GM19372 (cell line): ENCODE measurements around the gene CLNK.

Experiments
- ATAC-seq: cut with Tn5 transposase; IDR thresholded peaks from one replicate; pipeline ENCODE4 v1.9.1; 2021; ENCODE audit warnings: mild to moderate bottlenecking, low read depth, moderate library complexity; ENCODE audit not compliant: unreplicated experiment

The CLNK gene

DNA sequence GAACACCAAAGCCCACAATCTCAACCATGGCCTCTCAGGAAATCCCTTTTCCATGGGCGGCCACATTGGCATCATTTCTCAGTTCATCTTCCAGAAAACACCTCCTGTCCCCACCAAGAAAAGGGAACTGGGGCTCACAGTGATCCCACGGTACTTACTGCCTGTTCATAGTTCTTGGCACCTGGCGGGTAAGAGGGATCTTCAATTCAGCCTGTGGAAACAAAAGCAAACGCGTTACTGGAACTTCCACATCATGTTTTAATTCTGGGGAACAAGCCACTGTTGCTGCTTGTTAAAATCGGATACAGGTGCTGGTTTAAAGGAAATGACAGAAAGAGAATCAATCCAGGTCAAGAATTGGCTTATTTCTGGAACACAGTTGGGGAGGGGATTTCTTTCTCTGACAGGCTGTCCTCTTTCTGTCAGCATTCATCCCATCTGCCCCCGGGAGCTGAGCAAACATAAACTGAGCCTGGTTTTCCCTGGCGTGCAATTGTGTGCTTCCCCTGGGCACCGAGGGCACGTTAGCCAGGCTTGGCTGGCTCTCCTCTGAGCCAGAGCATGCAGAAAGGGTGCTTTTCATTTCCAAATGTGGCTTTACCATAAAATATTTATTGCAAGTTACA is 16.8 kb downstream of the CLNK start:
- ATAC-seq = no peak

DNA sequence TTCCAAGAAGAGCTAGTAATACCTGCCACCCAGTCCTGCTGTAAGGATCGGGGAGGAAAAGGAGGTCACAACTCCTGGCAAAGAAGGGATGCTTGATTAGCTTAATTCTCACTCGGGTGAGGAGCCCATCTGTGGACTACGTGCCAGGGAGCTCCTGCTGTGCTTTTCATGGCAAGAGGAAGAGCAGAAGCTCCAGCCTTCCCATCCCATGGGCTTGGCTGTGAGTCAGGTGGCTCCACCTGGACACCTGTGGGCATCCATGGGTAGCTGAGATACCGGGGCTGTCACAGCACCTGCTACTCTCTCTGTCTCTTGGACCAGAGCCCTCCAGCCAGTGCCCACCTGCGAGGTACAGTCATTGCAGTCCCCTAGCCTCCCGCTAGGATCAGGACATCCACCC is 18.0 kb downstream of the CLNK start:
- ATAC-seq = no peak

DNA sequence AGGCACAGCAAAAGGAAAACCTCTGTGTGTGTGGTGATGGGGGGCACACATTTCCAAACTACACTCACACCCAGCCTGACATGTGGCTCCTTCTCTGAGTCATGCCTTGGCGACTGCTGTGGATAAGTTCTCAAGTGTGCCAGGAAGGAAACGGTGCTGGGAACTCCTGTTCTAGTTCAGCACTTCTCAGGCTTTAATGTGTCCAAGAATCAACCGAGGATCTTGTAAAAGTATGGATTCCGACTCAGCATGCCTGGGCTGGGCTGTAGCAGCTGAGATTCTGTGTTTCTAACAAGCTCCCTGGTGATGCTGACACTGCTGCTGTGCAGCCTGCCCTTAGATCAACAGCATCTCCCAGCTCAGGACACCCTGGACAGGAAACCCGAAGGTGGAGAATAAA is 20.2 kb downstream of the CLNK start:
- no peak for ATAC-seq

DNA sequence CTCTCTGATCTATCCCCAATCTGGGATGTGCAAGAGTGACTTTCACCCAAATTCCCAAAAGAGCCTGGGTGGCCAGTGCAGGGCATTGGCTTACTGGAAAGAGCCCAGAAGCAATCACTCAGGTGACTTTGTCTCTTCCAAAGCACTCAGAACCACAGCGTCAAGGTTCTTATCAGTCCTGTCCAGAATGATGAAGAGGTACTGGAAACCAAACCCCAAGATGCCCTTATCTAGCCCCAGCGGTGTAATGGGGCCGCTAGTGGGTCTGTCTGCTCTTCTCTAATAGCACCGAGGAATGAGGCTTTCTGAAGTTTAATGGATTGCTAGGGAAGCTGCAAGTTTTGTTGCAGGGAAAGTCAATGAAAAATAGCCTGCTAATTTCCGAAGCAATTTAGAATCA is 21.6 kb downstream of the CLNK start:
- ATAC-seq = no peak

DNA sequence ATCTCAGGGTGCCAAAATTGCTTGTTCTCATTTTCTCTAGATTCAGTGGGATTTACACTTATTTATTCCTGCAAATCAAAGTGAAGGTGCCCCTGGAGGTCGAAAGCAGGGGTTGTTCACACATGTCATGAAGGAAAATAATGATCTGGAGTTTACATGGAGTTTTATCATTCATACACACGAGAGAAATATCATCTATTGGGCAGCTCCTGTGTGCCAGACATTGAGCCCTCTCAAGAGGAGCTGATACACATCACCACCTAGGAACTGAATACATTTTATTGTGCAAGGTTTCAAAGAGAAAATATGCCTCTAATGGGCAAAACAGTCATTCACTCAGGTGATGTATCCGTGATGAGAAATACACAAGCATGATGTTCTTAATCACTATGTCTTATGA is 23.5 kb downstream of the CLNK start:
- no peak for ATAC-seq

DNA sequence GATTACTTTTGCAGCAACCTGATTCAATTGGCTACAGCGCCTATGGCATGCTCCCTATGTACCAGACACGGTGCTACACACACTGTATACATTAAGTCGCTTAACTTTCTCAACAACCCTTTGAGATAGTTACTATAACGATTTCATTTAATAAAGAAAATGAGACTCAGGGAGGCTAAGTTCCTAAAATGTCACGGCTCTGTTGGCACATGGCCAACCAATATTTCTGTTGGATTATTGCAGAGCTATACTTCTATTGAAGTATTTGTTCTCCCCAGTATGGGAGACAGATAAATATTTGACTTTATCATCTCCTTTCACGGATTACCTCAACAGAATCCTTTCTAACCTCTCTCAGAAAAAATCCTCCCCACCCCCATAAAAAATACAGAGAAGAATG is 25.3 kb downstream of the CLNK start:
- no peak for ATAC-seq

DNA sequence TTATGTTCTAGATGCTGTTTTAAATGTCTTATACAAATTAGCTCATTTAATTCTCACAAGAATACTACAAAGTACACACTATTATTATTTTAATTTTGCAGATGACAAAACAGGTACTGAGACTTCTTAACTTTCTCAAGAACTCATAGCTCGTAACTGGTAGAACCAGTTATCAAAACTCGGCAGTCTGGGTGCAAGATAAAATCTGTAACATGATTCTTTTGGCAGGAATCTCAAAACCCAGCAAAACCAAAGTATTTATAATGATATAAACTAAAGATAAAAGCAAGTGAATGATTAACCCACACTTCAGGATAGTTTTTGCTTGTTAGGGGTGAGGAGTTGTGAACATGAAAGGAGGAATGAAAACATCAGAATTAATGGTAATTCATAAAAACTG is 27.6 kb downstream of the CLNK start:
- no peak for ATAC-seq

DNA sequence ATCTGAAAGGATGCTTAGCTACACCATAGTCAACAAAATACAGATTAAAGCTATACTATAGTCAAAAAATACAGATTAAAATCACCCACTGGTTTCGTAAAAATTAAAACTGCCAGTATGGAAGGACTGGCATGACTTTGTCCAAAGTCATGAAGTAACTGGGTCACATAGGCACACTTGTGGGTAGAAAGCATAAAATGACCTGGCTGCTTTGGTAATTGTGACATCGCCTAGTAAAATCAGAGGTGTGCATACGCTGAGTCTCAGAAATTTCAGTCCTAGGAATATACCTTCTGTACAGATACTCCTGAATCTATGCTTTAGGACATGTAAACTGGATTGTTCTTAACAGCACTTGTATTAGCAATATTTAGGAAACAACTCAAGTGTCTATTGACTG is 28.1 kb downstream of the CLNK start:
- ATAC-seq = no peak

DNA sequence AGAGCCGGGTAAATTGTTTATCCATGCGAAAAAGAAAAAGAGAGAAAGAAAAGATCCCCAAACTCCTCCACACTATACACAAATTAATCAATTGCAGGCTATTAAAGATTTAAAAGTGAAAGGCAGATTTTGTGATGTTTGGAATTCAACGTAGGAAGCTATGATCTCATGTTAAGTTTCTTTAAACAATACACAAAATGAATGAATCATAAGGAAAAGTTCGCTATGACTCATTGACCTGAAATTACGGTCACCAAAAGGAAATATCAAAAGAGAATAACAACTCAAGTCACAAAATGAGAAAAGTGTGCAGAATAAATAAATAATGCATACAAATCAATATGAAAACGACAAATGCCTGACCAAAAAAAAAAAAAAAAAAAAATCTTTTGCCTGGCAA is 28.6 kb downstream of the CLNK start:
- no peak for ATAC-seq

DNA sequence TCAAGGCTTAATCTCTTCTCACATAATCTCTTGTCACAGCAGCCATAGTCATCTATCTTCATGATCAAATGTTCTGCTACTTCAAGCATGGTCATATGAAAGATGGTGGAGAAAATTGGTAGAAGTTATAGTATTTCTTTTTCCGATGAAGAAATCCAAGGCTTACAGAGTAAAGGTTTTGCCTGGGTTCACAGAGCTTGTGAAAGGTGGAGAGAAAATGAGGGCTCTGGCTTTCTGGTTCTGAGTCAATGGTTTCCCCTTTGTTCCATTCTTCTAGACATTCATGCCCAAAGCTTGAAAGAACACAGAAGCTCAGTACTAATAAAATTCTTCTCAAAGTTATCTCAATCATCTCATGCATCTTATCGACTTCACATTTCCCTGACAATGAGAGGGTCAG is 36.1 kb downstream of the CLNK start:
- ATAC-seq = no peak

DNA sequence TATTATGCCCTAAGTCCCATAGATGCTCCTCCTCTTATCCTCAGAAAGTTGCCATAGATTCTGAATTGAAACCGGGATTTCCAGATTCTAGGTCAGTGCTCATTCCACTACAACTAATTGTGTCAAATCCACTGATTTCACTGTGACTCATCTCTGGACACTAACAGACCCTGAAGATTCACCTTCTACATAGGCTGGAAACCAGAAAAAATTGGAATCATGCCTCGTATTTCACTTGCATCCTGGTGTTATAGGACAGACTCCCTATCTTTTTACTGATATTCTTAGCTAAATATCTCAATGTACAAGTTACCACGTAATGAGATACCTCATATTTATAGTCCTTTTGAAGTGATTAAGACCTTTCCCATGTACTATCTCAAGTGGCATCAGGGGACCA is 36.7 kb downstream of the CLNK start:
- no peak for ATAC-seq

DNA sequence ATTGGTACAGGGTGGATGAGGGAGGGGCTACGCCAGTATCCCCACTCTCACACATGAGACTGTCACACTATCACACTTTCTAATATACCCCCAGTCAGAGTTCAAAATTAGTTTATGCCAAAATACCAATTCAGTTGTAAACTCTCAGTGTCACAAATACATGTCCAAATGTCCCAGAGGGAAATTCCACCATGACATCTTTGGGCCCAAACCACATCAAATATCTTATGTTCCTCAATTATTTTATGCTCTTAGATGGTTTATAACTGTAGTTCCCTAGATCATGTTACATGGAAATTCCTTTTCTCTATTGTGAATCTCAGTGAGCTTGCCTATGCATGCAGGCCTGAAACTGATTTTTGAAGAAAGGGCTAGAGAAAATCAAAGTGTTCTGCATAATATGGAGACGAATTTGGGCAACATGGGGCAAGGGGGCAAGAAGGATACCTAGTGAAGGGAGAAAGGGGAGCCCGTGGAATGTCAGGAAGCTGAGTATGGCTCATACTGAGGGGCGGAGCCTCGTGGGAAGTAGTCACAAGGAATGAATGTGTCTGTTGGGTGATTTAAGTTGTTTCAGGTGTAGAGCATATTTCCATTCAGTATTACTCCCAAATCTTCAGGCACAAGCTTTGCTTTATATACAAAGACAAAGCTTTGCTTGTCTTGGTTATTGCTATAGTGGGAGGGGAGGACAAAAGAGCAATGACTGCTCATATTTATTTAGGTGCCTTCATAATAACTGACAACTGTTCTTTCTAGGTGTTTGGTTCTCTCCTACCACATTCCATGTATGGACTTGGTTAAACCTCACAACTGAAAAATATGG is 40.8 kb downstream of the CLNK start:
- no peak for ATAC-seq

DNA sequence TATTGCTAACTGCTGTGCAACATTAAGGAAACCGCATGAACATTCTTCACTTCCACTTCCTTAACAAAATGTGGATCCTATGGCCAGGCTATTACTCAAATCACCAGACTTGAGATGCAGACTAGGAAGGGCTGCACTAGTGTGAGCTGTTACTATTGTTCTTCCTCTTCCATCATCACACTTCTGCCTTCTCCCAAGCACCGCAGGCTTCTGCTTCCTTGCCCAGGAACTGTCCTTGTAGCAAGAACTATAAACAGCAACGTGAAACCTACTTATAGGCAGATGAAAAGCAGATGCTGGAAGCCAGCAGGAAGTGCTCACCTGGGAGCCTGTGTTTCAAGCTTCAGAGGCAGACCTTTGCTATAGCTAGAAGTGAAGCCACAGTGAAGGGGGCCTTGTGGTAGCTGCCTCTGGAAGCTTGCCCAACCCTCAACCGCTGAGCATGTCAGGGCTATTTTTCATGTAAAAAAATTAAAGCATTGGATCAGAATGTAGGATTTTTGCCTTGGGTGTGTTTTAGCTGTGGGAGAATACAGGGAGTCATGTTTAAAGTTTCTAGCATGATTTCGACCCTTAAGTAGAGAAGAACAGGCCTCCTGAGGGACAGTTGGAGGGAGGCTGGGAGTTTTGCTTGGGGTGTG is 43.9 kb downstream of the CLNK start:
- ATAC-seq = no peak

DNA sequence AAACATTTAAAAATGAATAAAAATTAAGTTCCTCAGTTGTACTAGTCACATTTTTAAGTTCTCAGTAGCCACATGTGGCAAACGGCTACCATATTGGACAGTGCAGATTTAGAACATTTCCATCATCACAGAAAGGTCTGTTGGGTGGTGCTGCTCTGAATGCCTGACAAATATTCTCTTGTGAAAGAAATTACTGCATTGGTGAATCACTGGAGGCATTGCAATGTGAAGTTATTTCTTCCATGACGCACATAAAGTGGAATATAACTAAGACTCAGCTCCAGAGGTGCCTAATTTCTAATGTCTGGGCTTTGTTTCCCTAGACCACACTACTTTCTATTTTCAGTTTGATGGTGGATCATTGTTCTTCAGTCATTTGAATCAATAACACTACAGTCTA is 44.9 kb downstream of the CLNK start:
- no peak for ATAC-seq

DNA sequence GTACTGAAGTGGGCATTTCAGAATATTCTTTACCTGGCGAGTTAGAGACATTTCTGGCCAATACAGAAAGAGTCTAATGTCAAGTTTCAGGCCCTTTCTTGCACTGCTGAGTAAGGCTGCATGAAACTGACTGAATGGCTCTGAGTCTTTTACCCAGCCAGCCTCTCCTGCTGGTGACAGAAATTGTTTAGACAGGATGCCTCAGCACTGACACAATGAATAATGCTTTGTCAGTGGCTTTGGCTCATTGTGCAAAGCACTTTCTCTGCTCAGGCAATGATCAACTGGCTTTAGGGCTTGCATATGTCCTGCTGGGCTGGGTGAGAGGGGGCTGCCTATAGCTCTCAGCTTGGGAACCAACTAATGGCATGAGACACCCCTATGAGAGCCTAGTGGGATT is 45.5 kb downstream of the CLNK start:
- ATAC-seq = no peak

DNA sequence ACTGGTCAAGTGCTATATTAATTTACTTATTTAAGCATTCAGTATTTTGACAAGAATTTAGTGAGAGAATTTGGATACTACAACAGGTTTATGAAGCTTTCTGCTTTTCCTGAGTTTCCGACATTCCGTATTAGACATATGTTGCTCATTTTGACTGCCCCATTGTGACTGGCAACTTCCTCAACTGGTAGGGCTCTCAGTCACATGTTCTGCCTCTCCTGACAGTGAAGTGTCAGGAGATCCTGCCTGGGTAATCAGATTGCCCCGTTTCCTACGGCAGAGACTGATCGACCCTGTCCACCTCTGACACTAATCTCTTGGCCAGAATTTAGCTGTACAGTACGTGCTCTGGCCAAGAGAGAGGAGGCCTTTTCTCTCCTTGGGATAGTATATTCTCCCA is 49.5 kb downstream of the CLNK start:
- no peak for ATAC-seq

DNA sequence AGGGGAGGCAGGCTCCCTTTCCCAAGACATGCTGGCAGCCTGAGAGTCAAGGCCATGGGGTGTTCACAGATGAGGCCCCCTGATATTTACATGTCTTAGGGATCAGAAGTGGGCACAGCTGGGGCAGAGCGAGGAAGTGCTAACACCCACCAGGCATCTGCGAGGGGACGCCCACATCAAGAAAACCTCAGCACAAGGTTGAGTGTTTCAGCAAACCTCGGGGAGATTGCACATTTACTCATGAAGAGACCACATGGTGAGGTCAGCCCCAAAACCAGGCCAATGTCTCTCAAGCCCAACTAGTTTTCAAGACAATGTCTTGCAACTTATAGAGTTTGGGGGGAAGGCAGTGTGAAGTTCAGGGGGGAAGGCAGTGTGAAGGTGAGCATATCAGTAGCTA is 55.2 kb downstream of the CLNK start:
- ATAC-seq = no peak

DNA sequence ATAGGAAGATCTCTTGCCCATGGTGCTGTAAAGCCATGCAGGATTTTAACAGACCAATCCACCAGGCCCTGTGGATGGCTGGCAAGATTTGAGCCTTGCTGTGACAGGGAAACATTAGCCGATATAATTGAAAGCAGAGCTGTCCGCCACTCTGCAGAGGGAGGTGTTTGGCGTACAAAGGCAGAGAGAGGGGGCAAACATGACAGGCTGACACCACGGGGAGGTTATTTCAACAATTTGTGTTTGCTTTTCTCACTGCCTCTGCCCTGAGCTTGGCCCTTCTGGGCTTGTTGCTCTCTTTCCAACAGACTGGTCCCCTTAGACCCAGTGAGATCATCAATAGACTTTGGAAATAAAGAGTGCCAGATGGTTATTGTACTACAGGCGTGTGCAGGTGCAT is 59.4 kb downstream of the CLNK start:
- ATAC-seq = no peak

DNA sequence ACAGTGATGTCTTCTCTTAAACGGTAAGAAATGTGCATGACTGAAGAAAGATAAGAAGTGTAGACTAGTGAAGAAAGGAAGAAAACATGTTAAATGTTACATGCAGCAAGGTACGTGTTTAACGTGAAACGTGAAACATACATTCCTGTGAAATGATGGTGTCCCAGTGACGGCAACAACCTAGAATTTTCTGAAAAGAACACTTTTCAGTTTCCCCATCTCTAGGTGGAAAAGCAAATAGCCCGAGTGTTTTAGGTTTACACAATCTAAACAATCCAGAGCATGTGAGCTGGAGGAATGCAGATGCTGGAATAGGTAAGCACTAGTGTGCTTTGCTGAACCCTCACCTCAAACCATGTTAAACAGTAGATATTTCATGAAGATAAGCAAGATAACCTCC is 60.7 kb downstream of the CLNK start:
- no peak for ATAC-seq

DNA sequence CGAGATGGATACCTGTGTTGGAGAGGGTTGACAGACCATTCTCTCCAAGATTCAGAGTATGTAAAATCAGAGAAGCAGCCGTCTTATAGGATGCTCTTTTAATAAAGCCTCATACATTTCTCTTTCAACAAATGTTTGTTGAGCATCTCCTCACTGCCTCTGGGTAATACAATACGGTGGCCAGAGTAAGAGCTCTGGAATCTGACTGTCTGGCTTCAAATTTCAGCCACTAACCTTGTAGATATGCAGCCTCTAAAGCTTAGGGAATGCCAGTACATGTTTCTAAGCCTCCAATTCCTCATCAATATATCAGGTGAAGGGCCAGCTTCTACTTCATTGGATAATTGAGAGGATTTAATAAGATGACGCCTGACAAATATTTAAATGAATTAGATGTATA is 61.3 kb downstream of the CLNK start:
- no peak for ATAC-seq

DNA sequence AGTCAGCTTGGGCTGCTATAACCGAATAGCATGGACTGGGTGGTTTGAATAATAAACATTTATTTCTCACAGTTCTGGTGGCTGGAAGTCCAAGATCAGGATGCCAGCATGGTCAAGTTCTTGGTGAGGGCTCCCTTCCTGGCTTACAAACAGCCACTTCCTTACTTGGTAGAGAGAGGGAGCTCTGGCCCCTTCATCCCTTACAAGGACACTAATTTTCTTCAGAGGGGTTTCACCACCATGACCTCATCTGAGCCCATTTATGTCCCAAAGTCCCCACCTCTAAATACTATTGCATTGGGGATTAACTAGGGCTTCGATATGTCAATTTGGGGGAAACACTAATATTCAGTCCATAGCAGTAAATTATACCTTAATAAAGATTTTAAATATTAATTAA is 61.8 kb downstream of the CLNK start:
- ATAC-seq = no peak

DNA sequence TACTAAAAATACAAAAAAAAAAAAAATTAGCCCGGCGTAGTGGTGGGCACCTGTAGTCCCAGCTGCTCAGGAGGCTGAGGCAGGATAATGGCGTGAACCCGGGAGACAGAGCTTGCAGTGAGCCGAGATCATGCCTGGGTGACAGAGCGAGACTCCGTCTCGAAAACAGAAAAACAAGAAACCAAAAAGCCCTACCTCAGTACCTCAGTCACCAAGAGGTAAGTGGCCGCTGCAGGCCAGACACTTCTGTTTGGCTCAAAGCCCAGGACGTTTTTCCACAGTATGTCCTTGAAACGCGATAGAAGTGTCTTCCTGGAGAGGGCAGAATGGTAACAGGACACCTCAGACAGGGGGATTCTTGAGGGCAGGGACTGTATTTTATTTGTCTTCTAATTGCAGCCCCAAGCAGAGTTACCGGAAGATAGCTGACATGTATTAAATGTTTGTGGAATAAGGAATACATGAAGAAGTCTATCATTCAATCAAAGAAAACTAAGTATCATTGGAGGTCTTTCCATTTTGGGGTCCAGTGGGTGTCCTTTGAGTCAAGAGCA is 63.6 kb downstream of the CLNK start:
- ATAC-seq = no peak
